PFSK-1 (cell line): ENCODE data around the gene DDX6.

Experiments
- POLR2AphosphoS5 ChIP-seq: IDR thresholded peaks from 2 replicates; pipeline ENCODE4 v1.6.1; 2012; ENCODE audit warnings: low read depth, mild to moderate bottlenecking, control low read depth, low read length, moderate library complexity
- SIN3A ChIP-seq: IDR thresholded peaks from 2 replicates; pipeline ENCODE4 v1.6.1; 2012; ENCODE audit warnings: mild to moderate bottlenecking, low read length, moderate library complexity, borderline replicate concordance; ENCODE audit not compliant: insufficient read depth
- TAF1 ChIP-seq: IDR thresholded peaks from 2 replicates; pipeline ENCODE4 v1.6.1; 2012; ENCODE audit warnings: low read length, control low read depth, borderline replicate concordance; ENCODE audit not compliant: insufficient read depth
- TF ChIP-seq, protein P1 (sequence below), 2 experiments: IDR thresholded peaks; 2 replicates each; pipeline versions ENCODE4 v1.6.1 to v1.8.0; 2011 to 2012; ENCODE audit warnings: low read depth in 2 of 2, low read length in 2 of 2, control low read depth in 1 of 2, inconsistent platforms in 1 of 2, mild to moderate bottlenecking in 1 of 2, moderate library complexity in 1 of 2; ENCODE audit not compliant: insufficient read depth in 1 of 2

DNA sequence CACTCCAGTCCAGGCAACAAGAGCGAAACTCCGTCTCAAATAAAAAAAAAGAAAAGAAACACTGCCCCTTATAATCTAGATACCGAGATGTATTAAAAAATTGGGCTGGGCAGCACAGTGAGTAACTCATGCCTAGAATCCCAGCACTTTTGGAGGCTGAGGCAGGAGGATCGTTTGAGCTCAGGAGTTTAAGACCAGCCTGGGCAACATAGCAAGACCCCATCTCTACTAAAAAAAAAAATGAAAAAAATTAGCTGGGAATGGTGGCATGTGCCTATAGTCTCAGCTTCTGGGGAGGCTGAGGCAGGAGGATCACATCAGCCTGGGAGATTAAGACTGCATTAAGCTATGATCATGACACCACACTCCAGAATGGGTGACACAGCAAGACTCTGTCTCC is 24.9 kb downstream of the DDX6 start:
- TF ChIP-seq TAF1 (no peak), POLR2AphosphoS5 (no peak), SIN3A (no peak)
- TF ChIP-seq, protein P1, sequence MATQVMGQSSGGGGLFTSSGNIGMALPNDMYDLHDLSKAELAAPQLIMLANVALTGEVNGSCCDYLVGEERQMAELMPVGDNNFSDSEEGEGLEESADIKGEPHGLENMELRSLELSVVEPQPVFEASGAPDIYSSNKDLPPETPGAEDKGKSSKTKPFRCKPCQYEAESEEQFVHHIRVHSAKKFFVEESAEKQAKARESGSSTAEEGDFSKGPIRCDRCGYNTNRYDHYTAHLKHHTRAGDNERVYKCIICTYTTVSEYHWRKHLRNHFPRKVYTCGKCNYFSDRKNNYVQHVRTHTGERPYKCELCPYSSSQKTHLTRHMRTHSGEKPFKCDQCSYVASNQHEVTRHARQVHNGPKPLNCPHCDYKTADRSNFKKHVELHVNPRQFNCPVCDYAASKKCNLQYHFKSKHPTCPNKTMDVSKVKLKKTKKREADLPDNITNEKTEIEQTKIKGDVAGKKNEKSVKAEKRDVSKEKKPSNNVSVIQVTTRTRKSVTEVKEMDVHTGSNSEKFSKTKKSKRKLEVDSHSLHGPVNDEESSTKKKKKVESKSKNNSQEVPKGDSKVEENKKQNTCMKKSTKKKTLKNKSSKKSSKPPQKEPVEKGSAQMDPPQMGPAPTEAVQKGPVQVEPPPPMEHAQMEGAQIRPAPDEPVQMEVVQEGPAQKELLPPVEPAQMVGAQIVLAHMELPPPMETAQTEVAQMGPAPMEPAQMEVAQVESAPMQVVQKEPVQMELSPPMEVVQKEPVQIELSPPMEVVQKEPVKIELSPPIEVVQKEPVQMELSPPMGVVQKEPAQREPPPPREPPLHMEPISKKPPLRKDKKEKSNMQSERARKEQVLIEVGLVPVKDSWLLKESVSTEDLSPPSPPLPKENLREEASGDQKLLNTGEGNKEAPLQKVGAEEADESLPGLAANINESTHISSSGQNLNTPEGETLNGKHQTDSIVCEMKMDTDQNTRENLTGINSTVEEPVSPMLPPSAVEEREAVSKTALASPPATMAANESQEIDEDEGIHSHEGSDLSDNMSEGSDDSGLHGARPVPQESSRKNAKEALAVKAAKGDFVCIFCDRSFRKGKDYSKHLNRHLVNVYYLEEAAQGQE (IDR thresholded peaks at IDR 0.05; ENCODE audit: insufficient read depth in 1 of 2, low read depth in 2 of 2, low read length in 2 of 2), result no peak
